ENCODE measurements around the gene TMEM250. TPM values are rescaled to one million over a fixed set of nuclear protein-coding genes. Genes with fewer than 3 reads are reported as not detected.

Gene TMEM250
- total RNA-seq, 2 donors from 2014 or later, result 23.1 to 23.5 TPM

Other genes with a start within 250 kb of the TMEM250 start
- 10 to 100 TPM; 42.2 to 53.4 TPM for gene CAMSAP1, start 211.3 kb downstream of the TMEM250 start, total RNA-seq
- 10 to 100 TPM; 35.6 to 41.6 TPM for gene UBAC1, start 157.5 kb downstream of the TMEM250 start, total RNA-seq
- 10 to 100 TPM in 1 of 2 donors, 1 to 10 TPM in 1; 8.4 to 13.7 TPM for gene NACC2, start 23.6 kb downstream of the TMEM250 start, total RNA-seq
- under 1 TPM in 1 of 2 donors, not detected in 1; 0.17 TPM for gene LHX3, start 86.3 kb upstream of the TMEM250 start, total RNA-seq
- gene QSOX2, start 126.9 kb upstream of the TMEM250 start, total RNA-seq, result 10 to 100 TPM; 21.5 to 25.1 TPM
- not detected for gene CCDC187, start 185.2 kb upstream of the TMEM250 start, total RNA-seq
- gene GPSM1, start 208.7 kb upstream of the TMEM250 start, total RNA-seq, result 10 to 100 TPM; 11.6 to 12.3 TPM
- 10 to 100 TPM; 10.8 to 14.4 TPM for gene DNLZ, start 244.9 kb upstream of the TMEM250 start, total RNA-seq